Astrocyte of the spinal cord (primary cell): ENCODE measurements around the gene C4BPB.

Experiments used
- DNase-seq: peaks from one replicate; pipeline ENCODE4 v3.0.0; 2011; ENCODE audit warnings: low read depth, low spot score
- H3K4me3 ChIP-seq: 2 replicates; pipeline ENCODE4 v1.5.1; 2011; ENCODE audit warnings: low read depth, mild to moderate bottlenecking, low read length, moderate library complexity
- in situ Hi-C: cut with HindIII; loops from 2 replicates; pipeline ENCODE4 v1.10.0; 2017; ENCODE audit warnings: low sequenced_read_pairs
- TF ChIP-seq, protein P1 (sequence below): IDR thresholded peaks from 2 replicates; pipeline ENCODE4 v1.5.1; 2012; ENCODE audit warnings: low read depth, mild to moderate bottlenecking, low read length, inconsistent platforms

Gene C4BPB

DNA sequence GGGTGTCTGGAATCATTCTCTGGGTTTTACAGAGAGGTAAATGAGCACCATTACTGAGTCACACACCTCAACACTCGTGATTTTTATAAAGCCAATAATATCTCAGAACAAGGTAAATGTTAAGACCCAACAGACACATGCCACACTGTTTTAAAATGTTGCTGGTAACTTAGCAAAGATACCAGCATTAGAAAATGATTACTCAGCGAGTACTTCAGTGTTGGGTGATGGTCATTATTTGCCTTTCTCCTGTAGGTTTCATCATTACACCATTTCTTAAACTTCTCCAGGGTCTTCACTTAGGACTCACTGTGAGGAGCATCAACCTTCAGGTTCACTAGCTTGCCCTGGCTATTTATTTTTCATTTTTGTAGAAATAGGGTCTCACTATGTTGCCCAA, 6.9 kb upstream of the C4BPB start:
- TF ChIP-seq, protein P1, sequence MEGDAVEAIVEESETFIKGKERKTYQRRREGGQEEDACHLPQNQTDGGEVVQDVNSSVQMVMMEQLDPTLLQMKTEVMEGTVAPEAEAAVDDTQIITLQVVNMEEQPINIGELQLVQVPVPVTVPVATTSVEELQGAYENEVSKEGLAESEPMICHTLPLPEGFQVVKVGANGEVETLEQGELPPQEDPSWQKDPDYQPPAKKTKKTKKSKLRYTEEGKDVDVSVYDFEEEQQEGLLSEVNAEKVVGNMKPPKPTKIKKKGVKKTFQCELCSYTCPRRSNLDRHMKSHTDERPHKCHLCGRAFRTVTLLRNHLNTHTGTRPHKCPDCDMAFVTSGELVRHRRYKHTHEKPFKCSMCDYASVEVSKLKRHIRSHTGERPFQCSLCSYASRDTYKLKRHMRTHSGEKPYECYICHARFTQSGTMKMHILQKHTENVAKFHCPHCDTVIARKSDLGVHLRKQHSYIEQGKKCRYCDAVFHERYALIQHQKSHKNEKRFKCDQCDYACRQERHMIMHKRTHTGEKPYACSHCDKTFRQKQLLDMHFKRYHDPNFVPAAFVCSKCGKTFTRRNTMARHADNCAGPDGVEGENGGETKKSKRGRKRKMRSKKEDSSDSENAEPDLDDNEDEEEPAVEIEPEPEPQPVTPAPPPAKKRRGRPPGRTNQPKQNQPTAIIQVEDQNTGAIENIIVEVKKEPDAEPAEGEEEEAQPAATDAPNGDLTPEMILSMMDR = no peak
- no peak for DNase-seq
- in situ Hi-C loops = no loop called here
- H3K4me3 ChIP-seq = no peak overlapping the region

DNA sequence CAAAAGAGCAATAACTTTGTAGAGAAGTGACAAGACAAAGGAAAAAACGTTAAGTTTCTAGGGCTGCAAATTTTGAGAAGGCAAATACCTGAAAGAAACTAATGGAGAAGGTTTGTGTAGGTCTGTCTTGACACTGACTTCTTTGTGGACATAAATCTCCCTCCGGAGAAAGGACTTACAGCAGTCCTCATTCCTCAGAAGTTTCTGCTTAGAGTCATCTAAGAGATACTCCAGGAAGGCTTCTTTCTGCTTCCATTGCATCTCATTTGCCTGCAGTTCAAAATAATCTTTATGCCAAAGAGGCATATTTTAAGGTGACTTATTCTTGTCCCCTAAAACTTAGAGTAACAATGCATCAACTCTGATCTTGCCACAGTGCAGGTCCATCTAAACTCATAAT, 4.4 kb upstream of the C4BPB start:
- DNase-seq = no peak
- H3K4me3 ChIP-seq = no peak overlapping the region
- in situ Hi-C loops = no loop called here
- TF ChIP-seq, protein P1 = no peak

DNA sequence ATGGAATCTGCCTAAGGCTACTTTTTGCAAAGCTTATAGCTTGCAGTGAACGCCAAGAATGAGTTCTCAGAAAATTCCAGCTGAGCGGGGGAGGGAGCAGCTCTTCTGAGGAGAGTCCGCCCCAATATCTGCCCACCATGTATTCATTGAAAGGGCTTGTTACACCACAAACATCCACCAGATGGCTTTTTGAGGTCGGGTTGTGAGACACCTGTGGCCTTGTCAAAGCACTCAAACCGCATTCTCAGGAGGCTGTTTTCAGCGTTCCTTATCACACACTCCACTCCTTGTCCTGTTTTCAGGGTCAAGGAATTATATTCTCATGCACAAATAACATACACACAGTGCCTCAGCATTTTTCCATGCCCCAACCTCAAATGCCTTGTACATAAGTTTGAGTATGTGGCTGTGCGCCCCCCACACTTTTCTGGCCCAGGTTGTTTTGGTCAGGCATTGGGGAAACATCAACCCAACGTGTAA, 3.9 kb upstream of the C4BPB start:
- TF ChIP-seq, protein P1 = peak; percentile 59
- H3K4me3 ChIP-seq = no peak overlapping the region
- in situ Hi-C loops = no loop called here
- DNase-seq = peak; percentile 65

DNA sequence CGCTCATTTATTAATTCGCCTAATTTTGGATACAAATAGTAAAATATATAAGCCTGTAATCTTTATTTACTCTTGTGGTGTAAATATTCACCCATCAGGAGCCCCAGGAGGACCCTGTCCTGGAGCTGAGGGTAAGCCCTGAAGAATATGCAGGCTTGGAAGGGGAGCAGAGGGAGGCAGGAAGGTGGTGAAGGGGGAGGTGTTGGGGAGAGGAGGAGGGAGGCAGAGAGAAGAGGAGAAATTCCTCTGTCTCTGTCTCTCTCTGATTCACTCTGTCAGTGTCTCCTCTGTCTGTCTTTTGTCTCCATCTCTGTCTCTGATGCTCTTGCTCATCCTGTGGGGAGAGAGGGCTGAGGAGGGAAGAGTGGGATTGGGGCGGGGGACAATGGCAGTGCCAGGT, 2.8 kb upstream of the C4BPB start:
- TF ChIP-seq, protein P1 = no peak
- no peak for DNase-seq
- no peak overlapping the region for H3K4me3 ChIP-seq
- in situ Hi-C loops = no loop called here

DNA sequence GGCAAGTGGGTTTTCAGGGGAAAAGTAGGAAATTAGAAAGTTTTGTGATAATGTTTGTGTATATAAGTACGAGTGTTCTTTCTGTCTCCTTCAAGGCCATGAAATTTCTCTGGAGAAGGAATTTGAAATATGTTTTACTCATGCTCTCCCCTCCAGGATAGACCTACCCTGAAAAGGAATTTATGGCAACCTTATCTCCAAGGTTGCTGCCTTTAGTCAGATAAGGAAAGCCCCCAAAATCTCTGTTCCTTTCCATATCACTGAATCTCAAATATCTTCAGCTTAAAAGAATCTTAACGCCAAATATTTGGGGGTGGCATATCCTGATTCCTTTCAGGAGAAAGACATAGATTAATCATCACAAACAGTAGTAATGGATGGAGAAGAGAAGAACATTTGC, 499 bp upstream of the C4BPB start:
- no peak for DNase-seq
- H3K4me3 ChIP-seq = no peak overlapping the region
- TF ChIP-seq, protein P1 = no peak
- in situ Hi-C loops = no loop called here

DNA sequence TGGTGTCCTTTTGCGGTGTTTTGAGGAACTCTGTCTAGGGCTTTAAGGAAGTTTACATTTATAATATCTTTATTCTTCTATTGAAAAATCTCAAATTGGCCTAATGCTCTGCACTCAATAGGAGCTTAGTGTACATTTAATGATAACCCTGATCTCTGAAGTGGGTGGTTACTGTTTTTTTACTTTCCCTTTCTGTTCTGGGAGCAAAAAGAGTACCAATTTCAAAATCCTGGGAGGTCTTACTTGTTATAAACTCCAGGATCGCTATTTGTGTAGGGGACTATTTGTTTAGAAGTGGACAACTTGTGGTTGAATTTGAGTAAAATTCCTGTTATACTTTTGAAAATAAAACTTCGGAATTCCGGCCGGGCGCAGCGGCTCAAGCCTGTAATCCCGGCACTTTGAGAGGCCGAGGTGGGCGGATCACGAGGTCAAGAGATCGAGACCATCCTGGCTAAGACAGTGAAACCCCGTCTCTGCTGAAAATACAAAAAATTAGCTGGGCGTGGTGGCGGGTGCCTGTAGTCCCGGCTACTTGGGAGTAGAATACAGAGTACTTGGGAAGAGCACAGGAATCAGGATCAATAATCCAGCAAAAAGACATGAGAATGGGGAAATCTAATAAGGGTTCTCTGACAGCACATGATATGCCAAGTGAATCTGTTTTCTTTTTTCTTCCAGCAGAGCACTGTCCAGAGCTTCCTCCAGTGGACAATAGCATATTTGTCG, 1.1 kb downstream of the C4BPB start:
- TF ChIP-seq, protein P1 = no peak
- no peak for DNase-seq
- in situ Hi-C loops = no loop called here
- no peak overlapping the region for H3K4me3 ChIP-seq
